Stomach (tissue), 9 donors: ENCODE results near the gene PHF21A. TPM values are rescaled to one million over a fixed set of nuclear protein-coding genes. Genes with fewer than 3 reads are reported as not detected.
"Not testable (repeated sequence)": the region's sequence is repeated elsewhere in the genome, so short reads cannot be mapped to it uniquely, and the experiment has no call there.

Experiments
- DNase-seq, 2 donors: peaks; one replicate each; pipeline versions ENCODE4 v3.0.0 to v3.0.0-alpha.2; 2013 to 2019
- H3K27ac ChIP-seq, 5 donors: fragments of 200-600 bp in 4 of 5; sonication (generic) in 4 of 5; one replicate each; pipeline ENCODE4 v1.5.1; 2013 to 2019; ENCODE audit warnings: mild to moderate bottlenecking in 1 of 5, moderate library complexity in 1 of 5
- H3K27me3 ChIP-seq, 3 donors: fragments of 200-600 bp; sonication (generic); one replicate each; pipeline ENCODE4 v1.5.1; 2017 to 2019; ENCODE audit warnings: mixed run types in 1 of 3
- H3K36me3 ChIP-seq, 4 donors: fragments of 200-600 bp; sonication (generic); 1 replicate in 3 of 4; 2 replicates in 1 of 4; pipeline ENCODE4 v1.5.1; 2016 to 2019
- H3K4me1 ChIP-seq, 4 donors: fragments of 200-600 bp; sonication (generic); one replicate each; pipeline ENCODE4 v1.5.1; 2016 to 2019
- H3K4me3 ChIP-seq, 4 donors: fragments of 200-600 bp; sonication (generic) in 3 of 4; one replicate each; pipeline ENCODE4 v1.5.1; 2016 to 2019; ENCODE audit warnings: mild to moderate bottlenecking in 1 of 4
- H3K9me3 ChIP-seq, 4 donors: fragments of 200-600 bp; sonication (generic); one replicate each; pipeline ENCODE4 v1.5.1; 2016 to 2019
- CTCF ChIP-seq, 7 experiments: fragments of 450-650 bp in 4 of 7; fragments of 200-600 bp in 3 of 7; sonication (generic) in 3 of 7; IDR thresholded peaks; one replicate each; pipeline ENCODE4 v1.5.1; 2016 to 2019; ENCODE audit warnings: antibody characterized with exemption in 7 of 7, control low read depth in 2 of 7, mild to moderate bottlenecking in 1 of 7
- EP300 ChIP-seq: sonication (generic); formaldehyde crosslinking; IDR thresholded peaks from one replicate; pipeline ENCODE4 v1.6.1; 2017; ENCODE audit warnings: antibody characterized with exemption
- POLR2A ChIP-seq, 4 donors: fragments of 450-650 bp; IDR thresholded peaks; one replicate each; pipeline ENCODE4 v1.6.1; 2016; ENCODE audit warnings: antibody characterized with exemption in 4 of 4, control low read depth in 2 of 4, mild to moderate bottlenecking in 1 of 4, moderate library complexity in 1 of 4
- POLR2AphosphoS5 ChIP-seq, 3 donors: sonication (generic); formaldehyde crosslinking; IDR thresholded peaks; one replicate each; pipeline ENCODE4 v1.6.1; 2016; ENCODE audit warnings: antibody characterized with exemption in 3 of 3
- WGBS, 5 donors: extraction: QIAGEN DNeasy Blood & Tissue Kit in 3 of 5; methylation state at CpG; one replicate each; pipeline versions ENCODE4 v1.1.5 to v1.1.7; 2013 to 2018; 5-methylcytosine and 5-hydroxymethylcytosine counted together
- intact Hi-C: fragments of 100-400 bp; cut with DNase I; formaldehyde crosslinking; loops from one replicate; pipeline ENCODE4 v1.15.1; 2023; ENCODE audit warnings: low total_unique reads
- polyA plus RNA-seq, 3 donors: library from polyadenylated mRNA; stranded (reverse); fragments of 200-250 nt; gene quantifications; one replicate each; pipeline ENCODE4 v1.2.3, GENCODE V29; 2013
- total RNA-seq, 5 donors: library from RNA; depleted of rRNA; stranded (reverse); fragments of >200 nt; gene quantifications; one replicate each; pipeline versions ENCODE4 v1.1.0 to v1.2.3, GENCODE V29; 2014 to 2016
- donor health status: healthy with polysubstance abuse.
- donor health status: Bipolar disorder and iron deficiency.
- donor health status: healthy.

The PHF21A gene
- total and polyA plus RNA-seq, 8 donors = 6.1 to 67.0 (median 18.6) TPM

GRCh38 chr11:45984192-45984591, 137.1 kb downstream of the PHF21A start:
- Histone ChIP-seq H3K27me3 (no peaks in the 10 kb centered on the region), H3K4me3 (no peak overlapping the region), H3K9me3 (no peaks in the 10 kb centered on the region), H3K4me1 (peaks cover 0 to 36% (median 23%) of the 10 kb centered on the region in 4 donors), H3K27ac (no peak overlapping the region), H3K36me3 (peaks cover 2 to 6% (median 5%) of the 10 kb centered on the region in 4 donors)
- 91 to 95% (median 92%) methylated on average over 9 of the region's 9 CpGs for WGBS, 5 donors
- DNase-seq = no peak
- intact Hi-C loops = no loop called here
- TF ChIP-seq POLR2A (IDR thresholded peaks at IDR 0.05) (no peak), EP300 (no peak), CTCF (IDR thresholded peaks at IDR 0.05) (no peak)

- Histone ChIP-seq H3K27me3 (no peaks in the 10 kb centered on the region), H3K4me1 (peaks cover 0 to 31% (median 22%) of the 10 kb centered on the region in 4 donors), H3K4me3 (no peak overlapping the region), H3K27ac (no peak overlapping the region), H3K9me3 (no peaks in the 10 kb centered on the region), H3K36me3 (peaks cover 8 to 13% (median 13%) of the 10 kb centered on the region in 4 donors)
- TF ChIP-seq POLR2A (IDR thresholded peaks at IDR 0.05) (no peak), POLR2AphosphoS5 (IDR thresholded peaks at IDR 0.05) (no peak), EP300 (no peak), CTCF (IDR thresholded peaks at IDR 0.05) (no peak)
- WGBS, 5 donors = 68 to 82% (median 80%) methylated on average over 4 of the region's 4 CpGs
- intact Hi-C loops = no loop called here
- DNase-seq = no peak
These were observed 137.8 kb downstream of the PHF21A start for GRCh38 chr11:45983471-45983845.

- Histone ChIP-seq H3K36me3 (peaks cover 13 to 19% (median 19%) of the 10 kb centered on the region in 4 donors), H3K9me3 (no peaks in the 10 kb centered on the region), H3K27ac (no peak overlapping the region), H3K4me3 (no peak overlapping the region), H3K4me1 (peaks cover 0 to 31% (median 22%) of the 10 kb centered on the region in 4 donors), H3K27me3 (no peaks in the 10 kb centered on the region)
- peak in 1 of 2 donors; percentile 65 for DNase-seq
- TF ChIP-seq EP300 (no peak), POLR2AphosphoS5 (IDR thresholded peaks at IDR 0.05) (no peak), POLR2A (IDR thresholded peaks at IDR 0.05) (no peak), CTCF (IDR thresholded peaks at IDR 0.05) (no peak)
- WGBS, 5 donors = 38 to 51% (median 48%) methylated on average over 8 of the region's 8 CpGs
- intact Hi-C loops = no loop called here
These were observed 138.4 kb downstream of the PHF21A start for GRCh38 chr11:45982656-45983470.

GRCh38 chr11:45981826-45982225, 139.4 kb downstream of the PHF21A start:
- peak; percentile 50 to 74 for DNase-seq
- WGBS, 5 donors = 38 to 54% (median 47%) methylated on average over 5 of the region's 5 CpGs
- H3K4me3 ChIP-seq, H3K9me3 ChIP-seq, H3K27ac ChIP-seq, H3K27me3 ChIP-seq, intact Hi-C loops: not testable (repeated sequence)
- peaks cover 13 to 30% (median 29%) of the 10 kb centered on the region in 4 donors for H3K36me3 ChIP-seq
- H3K4me1 ChIP-seq = peaks cover 0 to 31% (median 22%) of the 10 kb centered on the region in 4 donors

- 88 to 96% (median 91%) methylated on average over 1 of the region's 1 CpG for WGBS, 5 donors
- Histone ChIP-seq H3K9me3 (no peaks in the 10 kb centered on the region), H3K4me3 (no peak overlapping the region), H3K27ac (no peak overlapping the region), H3K4me1 (peaks cover 0 to 11% (median 0%) of the 10 kb centered on the region in 4 donors), H3K36me3 (peaks cover 17 to 82% (median 66%) of the 10 kb centered on the region in 4 donors), H3K27me3 (no peaks in the 10 kb centered on the region)
- DNase-seq = no peak
- TF ChIP-seq CTCF (IDR thresholded peaks at IDR 0.05) (no peak), POLR2AphosphoS5 (IDR thresholded peaks at IDR 0.05) (no peak), EP300 (no peak), POLR2A (IDR thresholded peaks at IDR 0.05) (no peak)
- intact Hi-C loops = no loop called here
These were observed 146.4 kb downstream of the PHF21A start for GRCh38 chr11:45974806-45975205.
